Stimulated activated CD4-positive, alpha-beta T cell treated with anti-CD3 and anti-CD28 coated beads, Interleukin-4, amount 100 ng/mL, for 48 hours (primary cell): ENCODE data around the gene GBP2.
"Not testable (repeated sequence)": the region's sequence is repeated elsewhere in the genome, so short reads cannot be mapped to it uniquely, and the experiment has no call there.

Experiments
- DNase-seq, 2 donors: peaks; one replicate each; pipeline ENCODE4 v3.0.0-alpha.2; 2020; ENCODE audit warnings: low read depth in 2 of 2

Gene GBP2

GRCh38 chr1:89126602-89127565 is 970 bp upstream of the GBP2 start:
- peak; percentile 66 for DNase-seq

GRCh38 chr1:89125240-89125912 is 538 bp downstream of the GBP2 start:
- no peak for DNase-seq

GRCh38 chr1:89121641-89122040 is 4.3 kb downstream of the GBP2 start:
- no peak for DNase-seq

DNA sequence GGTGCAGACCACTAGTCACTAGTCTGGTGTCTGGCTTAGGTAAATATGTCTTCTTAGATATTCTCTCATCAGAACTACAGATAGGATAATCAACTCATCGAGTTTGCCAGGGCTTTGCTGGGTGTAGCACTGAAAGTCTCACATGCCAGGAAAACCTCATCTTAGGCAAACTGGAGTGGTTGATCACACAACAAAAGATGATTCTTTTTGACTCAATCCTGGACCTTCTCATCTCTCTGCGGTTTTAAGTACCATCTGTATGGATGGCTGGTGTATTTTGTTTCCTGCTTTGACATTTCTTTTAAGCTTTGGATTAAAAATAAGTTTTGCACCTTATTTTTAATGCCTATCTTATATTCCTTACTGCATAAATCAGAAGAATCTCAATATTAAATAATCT is 11.3 kb downstream of the GBP2 start:
- no peak for DNase-seq

GRCh38 chr1:89112871-89113613 is 12.9 kb downstream of the GBP2 start:
- no peak for DNase-seq

- no peak for DNase-seq
Measured at GRCh38 chr1:89104687-89105086, 21.2 kb downstream of the GBP2 start.

- no peak for DNase-seq
Measured at GRCh38 chr1:89104147-89104546, 21.8 kb downstream of the GBP2 start.

- DNase-seq: no peak
Measured at GRCh38 chr1:89102021-89102420, 23.9 kb downstream of the GBP2 start.

- no peak for DNase-seq
Measured at GRCh38 chr1:89100412-89100811, 25.5 kb downstream of the GBP2 start.

- no peak for DNase-seq
Measured at GRCh38 chr1:89098857-89099256, 27.1 kb downstream of the GBP2 start.

DNA sequence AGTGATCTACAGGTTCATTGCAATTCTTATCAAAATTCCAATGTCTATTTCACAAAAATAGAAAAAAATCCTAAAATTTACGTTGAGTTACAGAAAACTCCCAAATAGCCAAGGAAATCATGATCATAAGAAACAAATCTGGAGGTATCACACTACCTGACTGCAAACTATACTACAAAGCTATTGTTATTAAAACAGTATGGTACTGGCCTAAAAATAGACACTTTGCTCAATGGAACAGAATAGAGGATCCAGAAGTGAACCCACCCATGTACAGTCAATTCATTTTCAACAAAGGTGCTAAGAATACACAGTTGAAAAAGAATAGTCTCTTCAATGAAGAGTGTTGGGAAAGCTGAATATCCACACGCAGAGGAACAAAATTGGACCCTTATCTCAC is 30.2 kb downstream of the GBP2 start:
- DNase-seq: no peak

GRCh38 chr1:89089962-89090361 is 36.0 kb downstream of the GBP2 start:
- DNase-seq: no peak

- DNase-seq: no peak
Measured at GRCh38 chr1:89088572-89088971, 37.3 kb downstream of the GBP2 start.

DNA sequence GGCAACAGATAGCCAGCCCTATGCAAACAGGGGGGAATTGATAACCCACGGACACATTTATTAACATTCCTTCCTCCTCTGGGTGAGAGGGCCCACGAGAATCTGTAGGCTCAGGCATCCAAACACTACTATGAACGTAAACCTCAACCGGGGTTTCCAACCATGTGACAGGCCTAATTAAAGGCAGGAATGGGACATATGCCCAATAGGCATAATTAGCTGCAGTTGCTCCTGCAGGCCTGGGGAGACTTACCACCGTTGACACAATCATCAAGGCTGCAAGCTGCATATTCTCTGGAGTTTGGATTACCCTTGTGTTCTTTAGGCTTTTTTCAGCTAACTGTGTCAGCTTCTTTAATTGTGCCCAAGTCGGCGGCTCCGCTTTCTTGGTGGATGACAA is 38.7 kb downstream of the GBP2 start:
- DNase-seq: no peak

GRCh38 chr1:89085781-89086180 is 40.1 kb downstream of the GBP2 start:
- peak in 1 of 2 donors; percentile 37 for DNase-seq

- no peak for DNase-seq
Measured at GRCh38 chr1:89081005-89081404, 44.9 kb downstream of the GBP2 start.

- DNase-seq: not testable (repeated sequence)
Measured at GRCh38 chr1:89080068-89080467, 45.8 kb downstream of the GBP2 start.

GRCh38 chr1:89072466-89073065 is 53.3 kb downstream of the GBP2 start:
- DNase-seq: not testable (repeated sequence)

GRCh38 chr1:89070509-89070908 is 55.4 kb downstream of the GBP2 start:
- DNase-seq: no peak

GRCh38 chr1:89069951-89070350 is 56.0 kb downstream of the GBP2 start:
- DNase-seq: no peak

DNA sequence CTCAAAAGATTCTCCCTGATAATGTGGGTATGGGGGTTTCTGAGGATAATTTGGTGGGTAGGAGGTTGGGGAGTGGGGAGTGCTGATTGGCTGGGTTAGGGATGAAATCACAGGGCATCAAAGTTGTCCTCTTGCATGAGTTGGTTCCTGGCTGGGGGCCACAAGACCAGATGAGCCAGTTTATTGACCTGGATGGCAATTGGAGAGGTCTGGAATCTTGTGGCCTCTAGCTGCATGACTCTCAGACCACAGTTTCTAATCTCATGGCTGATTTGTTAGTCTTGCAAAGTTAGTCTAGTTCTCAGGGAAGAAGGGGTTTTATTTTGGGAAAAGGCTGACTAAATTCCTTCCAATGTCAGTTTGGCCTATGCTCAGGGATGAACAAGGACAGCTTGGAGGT is 57.6 kb downstream of the GBP2 start:
- no peak for DNase-seq
